HCT116 (cell line): ENCODE data around the gene ELP2. TPM values are rescaled to one million over a fixed set of nuclear protein-coding genes. Genes with fewer than 3 reads are reported as not detected.

Source experiments
- ATAC-seq: fragments of 200-7000 bp; cut with Tn5 transposase; 2 replicates; pipeline ENCODE4 v1.9.1; 2020; ENCODE audit warnings: mild to moderate bottlenecking, moderate library complexity
- BruUV-seq: library from RNA; stranded (reverse); fragments of 400-500 nt; replicated peaks from 2 replicates; lab custom pipeline; 2021; lab: Mats Ljungman, UMichigan
- CTCF ChIA-PET: fragments of 300-600 bp; sonication (Branson Sonifier 250); formaldehyde crosslinking; loops from one replicate; lab custom pipeline; 2021; ENCODE audit warnings: antibody characterized with exemption; lab: Charles Lee
- POLR2A ChIA-PET: fragments of 300-600, 350-600 bp; sonication (Branson Sonifier 250); formaldehyde crosslinking; loops from one replicate; lab custom pipeline; 2021; ENCODE audit warnings: antibody characterized with exemption; lab: Charles Lee
- RAD21 ChIA-PET, 2 experiments: fragments of 300-600 bp; sonication (Branson Sonifier 250); formaldehyde crosslinking; loops; one replicate each; lab custom pipeline; 2023; ENCODE audit warnings: low total read pairs in 2 of 2; ENCODE audit not compliant: uncharacterized antibody in 2 of 2, unreplicated experiment in 2 of 2, low non-redundant PET in 1 of 2; lab: Charles Lee
- DNase-seq: peaks from one replicate; pipeline ENCODE4 v3.0.0-alpha.2; 2010; ENCODE audit warnings: low read depth, low spot score
- H2AFZ ChIP-seq: fragments of 200-600 bp; shearing (Covaris generic), sonication (generic); 2 replicates; pipeline ENCODE4 v1.6.1; 2017; ENCODE audit warnings: low read depth, mixed run types, mixed read lengths, antibody characterized with exemption, low read length; ENCODE audit not compliant: poor library complexity, severe bottlenecking
- H3K27ac ChIP-seq: 2 replicates; pipeline ENCODE4 v1.5.1; 2012; ENCODE audit warnings: low read depth, low read length
- H3K27me3 ChIP-seq: fragments of 200-600 bp; sonication (generic); 2 replicates; pipeline ENCODE4 v1.6.1; 2016; ENCODE audit warnings: mixed run types, low read length, mixed read lengths; ENCODE audit not compliant: insufficient read depth
- H3K36me3 ChIP-seq, 2 experiments: fragments of 200-500 bp in 1 of 2; fragments of 200-600 bp in 1 of 2; sonication (Bioruptor generic) in 1 of 2; sonication (generic) in 1 of 2; 2 replicates each; pipeline versions ENCODE4 v1.5.1 to v1.6.1; 2014 to 2016; ENCODE audit warnings: low read length in 2 of 2, inconsistent platforms in 1 of 2, mixed read lengths in 1 of 2, mixed run types in 1 of 2; ENCODE audit not compliant: insufficient read depth in 2 of 2, control insufficient read depth in 1 of 2
- H3K4me1 ChIP-seq, 2 experiments: fragments of 200-600 bp in 1 of 2; sonication (generic) in 1 of 2; 2 replicates each; pipeline versions ENCODE4 v1.5.1 to v1.6.1; 2012 to 2017; ENCODE audit warnings: low read length in 2 of 2, inconsistent platforms in 1 of 2, mild to moderate bottlenecking in 1 of 2, mixed read lengths in 1 of 2, mixed run types in 1 of 2, moderate library complexity in 1 of 2; ENCODE audit not compliant: insufficient read depth in 2 of 2, control insufficient read depth in 1 of 2
- H3K4me2 ChIP-seq: fragments of 200-600 bp; sonication (generic); 2 replicates; pipeline ENCODE4 v1.6.1; 2017; ENCODE audit warnings: mixed run types, low read length, mixed read lengths
- H3K4me3 ChIP-seq, 2 experiments: fragments of 200-600 bp in 1 of 2; sonication (generic) in 1 of 2; replicated peaks in 1 of 2; 2 replicates each; pipeline ENCODE4 v1.5.1; 2011 to 2016; ENCODE audit warnings: low read length in 2 of 2, control low read depth in 1 of 2, low read depth in 1 of 2, mild to moderate bottlenecking in 1 of 2, mixed read lengths in 1 of 2, mixed run types in 1 of 2
- H3K79me2 ChIP-seq: fragments of 200-600 bp; sonication (generic); 2 replicates; pipeline ENCODE4 v1.6.1; 2017; ENCODE audit warnings: mild to moderate bottlenecking, mixed run types, low read length, moderate library complexity, mixed read lengths; ENCODE audit not compliant: insufficient read depth
- H3K9ac ChIP-seq: fragments of 200-600 bp; sonication (generic); 2 replicates; pipeline ENCODE4 v1.6.1; 2016; ENCODE audit warnings: low read length, mixed read lengths
- H3K9me2 ChIP-seq: fragments of 200-600 bp; sonication (generic), shearing (Covaris generic); 2 replicates; pipeline ENCODE4 v1.6.1; 2017; ENCODE audit warnings: mixed run types, mild to moderate bottlenecking, moderate library complexity; ENCODE audit not compliant: insufficient read depth
- H3K9me3 ChIP-seq, 2 experiments: fragments of 200-500 bp in 1 of 2; fragments of 200-600 bp in 1 of 2; sonication (Bioruptor generic) in 1 of 2; sonication (generic) in 1 of 2; 2 replicates each; pipeline ENCODE4 v1.6.1; 2014 to 2017; ENCODE audit warnings: low read length in 2 of 2, mixed read lengths in 2 of 2, inconsistent platforms in 1 of 2, low read depth in 1 of 2, mild to moderate bottlenecking in 1 of 2, mixed run types in 1 of 2, moderate library complexity in 1 of 2; ENCODE audit not compliant: control insufficient read depth in 1 of 2, insufficient read depth in 1 of 2
- H4K20me1 ChIP-seq: fragments of 200-600 bp; sonication (generic), shearing (Covaris generic); 2 replicates; pipeline ENCODE4 v1.6.1; 2017; ENCODE audit warnings: mixed run types, mild to moderate bottlenecking, moderate library complexity; ENCODE audit not compliant: insufficient read depth
- RAD21 ChIP-seq: IDR thresholded peaks from 2 replicates; pipeline ENCODE4 v1.6.1; 2012; ENCODE audit warnings: low read depth, mild to moderate bottlenecking
- intact Hi-C: fragments of 100-400 bp; cut with micrococcal nuclease; formaldehyde crosslinking; loops from 2 replicates; pipeline ENCODE4 v1.10.0; 2022
- total RNA-seq: library from RNA; stranded (reverse); gene quantifications from one replicate; pipeline ENCODE4 v1.2.1, GENCODE V29; 2021; ENCODE audit not compliant: unreplicated experiment
- TF ChIP-seq, protein P1 (sequence below): IDR thresholded peaks from 2 replicates; pipeline ENCODE4 v1.6.1; 2011; ENCODE audit warnings: mild to moderate bottlenecking, low read length, moderate library complexity; ENCODE audit not compliant: insufficient replicate concordance; ENCODE audit errors: extremely low read depth
- TF ChIP-seq, protein P2 (sequence below), 3 experiments: fragments of 200-600 bp in 1 of 3; sonication (generic) in 1 of 3; IDR thresholded peaks in 2 of 3; conservative IDR thresholded peaks in 1 of 3; 2 replicates each; pipeline ENCODE4 v1.5.1; 2012 to 2017; ENCODE audit warnings: low read depth in 2 of 3, low read length in 2 of 3, antibody characterized with exemption in 1 of 3, borderline replicate concordance in 1 of 3, control low read depth in 1 of 3, mild to moderate bottlenecking in 1 of 3, mixed read lengths in 1 of 3, mixed run types in 1 of 3, moderate library complexity in 1 of 3; ENCODE audit not compliant: insufficient read depth in 1 of 3

The ELP2 gene
- total RNA-seq, 1 experiment from 2014 or later = 109 TPM

DNA sequence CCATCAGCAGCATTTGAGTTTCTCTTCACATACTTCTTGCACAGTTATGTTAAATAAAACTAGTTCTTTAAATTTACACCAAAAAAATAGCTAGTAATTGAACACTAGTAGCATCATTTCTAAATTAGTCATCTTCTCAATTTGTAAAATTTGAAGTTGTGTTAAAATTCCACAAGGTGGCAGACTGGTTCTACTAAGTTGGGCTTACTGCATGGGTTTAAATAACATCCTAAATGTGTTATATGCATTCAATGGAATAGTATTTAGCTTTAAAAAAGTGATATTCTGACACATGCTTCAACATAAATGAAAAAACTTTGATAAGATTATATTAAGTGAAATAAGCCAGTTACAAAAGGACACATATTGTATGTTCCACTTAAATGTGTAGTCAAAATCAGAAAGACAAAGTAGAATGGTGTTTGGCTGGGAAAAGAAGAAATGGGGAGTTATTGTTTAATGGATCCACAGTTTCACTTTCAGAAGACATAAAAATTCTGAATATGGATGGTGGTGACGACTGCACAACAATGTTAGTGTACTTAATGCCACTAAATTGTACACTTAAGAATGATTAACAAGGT lies 33.7 kb upstream of the ELP2 start:
- Histone ChIP-seq H3K9me2 (no peaks in the 10 kb centered on the region), H3K79me2 (no peaks in the 10 kb centered on the region), H2AFZ (peak overlapping the region; percentile 8), H3K27ac (no peak overlapping the region), H3K9me3 (no peaks in the 10 kb centered on the region), H4K20me1 (no peaks in the 10 kb centered on the region), H3K4me3 (no peak overlapping the region), H3K27me3 (no peaks in the 10 kb centered on the region), H3K9ac (no peak overlapping the region), H3K4me2 (no peak overlapping the region), H3K36me3 (no peaks in the 10 kb centered on the region), H3K4me1 (no peaks in the 10 kb centered on the region)
- POLR2A ChIA-PET = interaction anchor here (0.7 to 1.0 kb wide), 2 partner anchors 188 to 190 kb away, joined by 3 to 5 read pairs; no protein-coding TSS in a partner anchor
- no TSS peak for BruUV-seq
- RAD21 ChIA-PET = interaction anchor here (0.6 to 1.2 kb wide), 4 partner anchors 23 to 189 kb away, joined by 3 to 11 read pairs (median 4); no protein-coding TSS in a partner anchor
- intact Hi-C loops = loop anchor here (1.0 to 5.0 kb wide), 6 partner anchors 79 to 711 kb away; no protein-coding TSS in a partner anchor
- CTCF ChIA-PET = interaction anchor here (0.6 to 3.3 kb wide), 20 partner anchors 10 to 661 kb away, joined by 3 to 94 read pairs (median 4); no protein-coding TSS in a partner anchor
- peak; percentile 71 for DNase-seq
- TF ChIP-seq, protein P1, sequence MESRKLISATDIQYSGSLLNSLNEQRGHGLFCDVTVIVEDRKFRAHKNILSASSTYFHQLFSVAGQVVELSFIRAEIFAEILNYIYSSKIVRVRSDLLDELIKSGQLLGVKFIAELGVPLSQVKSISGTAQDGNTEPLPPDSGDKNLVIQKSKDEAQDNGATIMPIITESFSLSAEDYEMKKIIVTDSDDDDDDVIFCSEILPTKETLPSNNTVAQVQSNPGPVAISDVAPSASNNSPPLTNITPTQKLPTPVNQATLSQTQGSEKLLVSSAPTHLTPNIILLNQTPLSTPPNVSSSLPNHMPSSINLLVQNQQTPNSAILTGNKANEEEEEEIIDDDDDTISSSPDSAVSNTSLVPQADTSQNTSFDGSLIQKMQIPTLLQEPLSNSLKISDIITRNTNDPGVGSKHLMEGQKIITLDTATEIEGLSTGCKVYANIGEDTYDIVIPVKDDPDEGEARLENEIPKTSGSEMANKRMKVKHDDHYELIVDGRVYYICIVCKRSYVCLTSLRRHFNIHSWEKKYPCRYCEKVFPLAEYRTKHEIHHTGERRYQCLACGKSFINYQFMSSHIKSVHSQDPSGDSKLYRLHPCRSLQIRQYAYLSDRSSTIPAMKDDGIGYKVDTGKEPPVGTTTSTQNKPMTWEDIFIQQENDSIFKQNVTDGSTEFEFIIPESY = no peak
- peak; percentile 81 for TF ChIP-seq RAD21
- TF ChIP-seq, protein P2, sequence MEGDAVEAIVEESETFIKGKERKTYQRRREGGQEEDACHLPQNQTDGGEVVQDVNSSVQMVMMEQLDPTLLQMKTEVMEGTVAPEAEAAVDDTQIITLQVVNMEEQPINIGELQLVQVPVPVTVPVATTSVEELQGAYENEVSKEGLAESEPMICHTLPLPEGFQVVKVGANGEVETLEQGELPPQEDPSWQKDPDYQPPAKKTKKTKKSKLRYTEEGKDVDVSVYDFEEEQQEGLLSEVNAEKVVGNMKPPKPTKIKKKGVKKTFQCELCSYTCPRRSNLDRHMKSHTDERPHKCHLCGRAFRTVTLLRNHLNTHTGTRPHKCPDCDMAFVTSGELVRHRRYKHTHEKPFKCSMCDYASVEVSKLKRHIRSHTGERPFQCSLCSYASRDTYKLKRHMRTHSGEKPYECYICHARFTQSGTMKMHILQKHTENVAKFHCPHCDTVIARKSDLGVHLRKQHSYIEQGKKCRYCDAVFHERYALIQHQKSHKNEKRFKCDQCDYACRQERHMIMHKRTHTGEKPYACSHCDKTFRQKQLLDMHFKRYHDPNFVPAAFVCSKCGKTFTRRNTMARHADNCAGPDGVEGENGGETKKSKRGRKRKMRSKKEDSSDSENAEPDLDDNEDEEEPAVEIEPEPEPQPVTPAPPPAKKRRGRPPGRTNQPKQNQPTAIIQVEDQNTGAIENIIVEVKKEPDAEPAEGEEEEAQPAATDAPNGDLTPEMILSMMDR (IDR thresholded peaks at IDR 0.05 in 2 of 3, conservative IDR thresholded peaks at IDR 0.05 in 1 of 3; ENCODE audit: borderline replicate concordance in 1 of 3, insufficient read depth in 1 of 3, low read depth in 2 of 3, low read length in 2 of 3) = peak; percentile 37 to 75 (median 75); a peak in 4 of 6 replicates
- peak; percentile 73 for ATAC-seq
